BE2C (cell line): ENCODE results near the gene DCST1.

Experiments
- DNase-seq: peaks from one replicate; pipeline ENCODE4 v3.0.0-alpha.2; 2020
- H3K27me3 ChIP-seq: fragments of 250-450 bp; sonication (Bioruptor Pico); 2 replicates; pipeline ENCODE4 v1.5.1; 2020; ENCODE audit warnings: mild to moderate bottlenecking
- H3K36me3 ChIP-seq: fragments of 250-450 bp; sonication (Bioruptor Pico); 2 replicates; pipeline ENCODE4 v1.5.1; 2020; ENCODE audit warnings: mild to moderate bottlenecking
- H3K4me1 ChIP-seq: fragments of 250-450 bp; sonication (Bioruptor Pico); 2 replicates; pipeline ENCODE4 v1.5.1; 2020
- H3K4me3 ChIP-seq: 2 replicates; pipeline ENCODE4 v1.5.1; 2011; ENCODE audit warnings: low read depth, low read length
- H3K9me3 ChIP-seq: fragments of 250-450 bp; sonication (Bioruptor Pico); 2 replicates; pipeline ENCODE4 v1.5.1; 2020
- CTCF ChIP-seq: IDR thresholded peaks from 2 replicates; pipeline ENCODE4 v1.5.1; 2012; ENCODE audit warnings: mild to moderate bottlenecking, low read depth, low read length

Gene DCST1

DNA sequence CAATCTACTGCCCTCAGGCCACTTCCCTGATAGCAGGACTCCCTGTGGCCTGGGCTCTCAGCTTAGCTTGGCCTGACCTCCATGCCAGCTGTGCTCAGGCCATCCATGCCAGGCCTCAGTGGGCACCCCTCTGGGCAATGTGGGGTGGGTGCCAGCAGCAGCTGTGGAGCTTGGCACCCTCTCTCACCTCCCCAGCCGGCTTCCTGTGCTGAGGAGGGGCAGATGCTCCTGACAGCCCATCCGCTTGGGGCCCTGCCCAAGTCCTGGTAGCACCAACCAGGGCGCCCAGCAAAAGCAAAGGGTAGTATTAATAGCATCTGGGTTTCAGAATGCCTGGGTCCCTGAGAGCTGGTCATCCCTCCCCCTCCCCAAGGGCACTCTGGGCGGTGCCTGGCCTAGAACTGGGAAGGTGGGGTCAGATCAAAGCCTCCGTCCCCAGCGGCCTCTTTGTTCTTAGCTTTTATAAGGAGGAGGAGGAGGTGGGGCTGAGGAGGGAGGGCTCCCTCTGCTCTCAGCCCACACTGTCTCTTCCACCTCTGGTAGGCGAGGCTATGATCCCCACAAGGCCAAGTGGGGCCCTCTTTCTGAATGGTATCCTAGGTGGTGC lies 36.0 kb downstream of the DCST1 start:
- Histone ChIP-seq H3K9me3 (no peaks in the 10 kb centered on the region), H3K36me3 (no peaks in the 10 kb centered on the region), H3K4me1 (peaks cover 3% of the 10 kb centered on the region; the same call in 1 of the 2 replicates), H3K27me3 (no peaks in the 10 kb centered on the region), H3K4me3 (no peak overlapping the region; the same call in 1 of the 2 replicates)
- no peak for TF ChIP-seq CTCF
- DNase-seq, result no peak

GRCh38 chr1:155070158-155070621 lies 36.6 kb downstream of the DCST1 start:
- H3K4me1 ChIP-seq, result peaks cover 3% of the 10 kb centered on the region; the same call in 1 of the 2 replicates
- H3K27me3 ChIP-seq, result no peaks in the 10 kb centered on the region
- DNase-seq, result no peak
- no peaks in the 10 kb centered on the region for H3K36me3 ChIP-seq
- TF ChIP-seq CTCF, result no peak
- H3K9me3 ChIP-seq, result no peaks in the 10 kb centered on the region
- peak overlapping the region; percentile 73 for H3K4me3 ChIP-seq

- Histone ChIP-seq H3K27me3 (no peaks in the 10 kb centered on the region), H3K9me3 (no peaks in the 10 kb centered on the region), H3K4me1 (peaks cover 3% of the 10 kb centered on the region; the same call in 1 of the 2 replicates), H3K36me3 (no peaks in the 10 kb centered on the region), H3K4me3 (peak overlapping the region; percentile 73)
- DNase-seq, result peak; percentile 89
- TF ChIP-seq CTCF, result peak; percentile 45
Observed at GRCh38 chr1:155070721-155071569, 37.3 kb downstream of the DCST1 start.

DNA sequence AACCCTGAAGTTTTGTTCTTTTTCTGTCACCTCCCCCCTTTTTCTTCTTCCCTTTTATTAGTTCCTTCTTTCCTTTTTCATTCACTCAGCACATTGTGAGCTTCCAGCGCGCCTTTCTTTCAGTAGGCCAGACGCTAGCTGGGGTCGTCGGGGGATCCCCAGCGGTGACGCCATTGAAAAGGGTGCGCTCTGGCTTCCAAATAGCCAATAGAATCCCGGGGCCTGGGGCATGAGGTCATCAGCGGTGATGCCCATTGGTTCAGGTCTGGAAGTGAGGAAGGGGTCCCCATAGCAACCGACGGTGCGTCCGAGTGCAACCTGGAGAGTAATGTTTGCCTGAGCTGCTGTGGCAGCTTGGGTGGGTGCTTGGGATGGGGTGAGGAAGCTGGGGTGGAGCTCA lies 38.1 kb downstream of the DCST1 start:
- Histone ChIP-seq H3K27me3 (no peaks in the 10 kb centered on the region), H3K4me1 (peaks cover 3% of the 10 kb centered on the region; the same call in 1 of the 2 replicates), H3K9me3 (no peaks in the 10 kb centered on the region), H3K4me3 (no peak overlapping the region), H3K36me3 (no peaks in the 10 kb centered on the region)
- TF ChIP-seq CTCF, result no peak
- DNase-seq, result no peak

- no peak for DNase-seq
- Histone ChIP-seq H3K4me3 (no peak overlapping the region), H3K36me3 (no peaks in the 10 kb centered on the region), H3K9me3 (no peaks in the 10 kb centered on the region), H3K27me3 (no peaks in the 10 kb centered on the region), H3K4me1 (peaks cover 10% of the 10 kb centered on the region; the same call in 1 of the 2 replicates)
- TF ChIP-seq CTCF, result no peak
Observed at GRCh38 chr1:155072531-155073289, 39.1 kb downstream of the DCST1 start.
